Activated T-cell treated with anti-CD3 and anti-CD28 coated beads for 4 hours (primary cell): ENCODE measurements around the gene DPP6.

Source experiments
- DNase-seq: peaks from one replicate; pipeline ENCODE4 v3.0.0-alpha.2; 2020

Gene DPP6

DNA sequence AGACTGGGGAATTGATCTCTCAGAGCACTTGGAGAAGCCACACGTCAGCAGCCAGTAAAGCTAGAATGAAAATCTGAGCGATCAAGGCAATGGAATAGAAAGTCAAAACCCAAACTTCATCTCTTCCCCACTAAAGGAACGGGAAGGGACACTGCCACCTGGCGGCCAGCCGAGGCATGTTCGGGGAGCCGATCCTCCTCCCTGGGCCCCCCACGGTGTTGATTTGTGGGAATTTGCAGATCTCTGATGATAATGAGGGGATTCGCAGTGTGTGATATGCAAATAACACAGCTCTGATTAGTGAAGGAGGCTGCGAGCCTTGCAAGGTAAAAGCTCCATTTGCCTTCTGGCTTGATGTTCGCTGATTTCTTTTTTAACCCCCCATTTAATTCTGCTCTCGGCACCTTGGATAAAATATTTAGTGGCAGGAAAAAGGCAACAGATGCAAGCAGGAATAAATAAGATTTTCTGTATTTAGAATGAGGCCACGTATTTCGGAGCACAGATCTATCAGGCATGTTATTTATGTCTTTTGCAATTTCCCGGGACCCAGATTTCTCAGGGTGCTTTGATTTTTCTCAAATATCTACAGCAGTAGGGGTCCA, 692.2 kb downstream of the DPP6 start:
- no peak for DNase-seq

DNA sequence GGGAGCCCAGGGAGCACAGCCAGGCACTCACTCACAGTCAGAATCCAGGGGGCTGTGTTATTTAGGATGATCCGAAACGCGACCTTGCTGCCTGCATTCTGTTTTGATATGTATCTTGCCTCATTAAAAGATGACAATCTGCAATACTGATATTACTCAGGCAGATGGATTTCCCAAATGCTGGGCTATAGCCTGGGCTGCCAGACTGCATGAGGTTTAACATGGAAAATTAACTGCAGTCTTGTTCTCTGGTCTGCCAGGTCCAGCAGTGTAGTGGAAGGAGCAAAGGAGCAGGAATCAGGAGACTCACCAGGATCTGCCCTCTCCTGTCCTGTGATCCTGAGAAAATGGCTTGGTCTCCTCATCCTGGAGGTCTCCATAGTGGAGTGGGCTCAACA, 692.7 kb downstream of the DPP6 start:
- DNase-seq, result no peak

DNA sequence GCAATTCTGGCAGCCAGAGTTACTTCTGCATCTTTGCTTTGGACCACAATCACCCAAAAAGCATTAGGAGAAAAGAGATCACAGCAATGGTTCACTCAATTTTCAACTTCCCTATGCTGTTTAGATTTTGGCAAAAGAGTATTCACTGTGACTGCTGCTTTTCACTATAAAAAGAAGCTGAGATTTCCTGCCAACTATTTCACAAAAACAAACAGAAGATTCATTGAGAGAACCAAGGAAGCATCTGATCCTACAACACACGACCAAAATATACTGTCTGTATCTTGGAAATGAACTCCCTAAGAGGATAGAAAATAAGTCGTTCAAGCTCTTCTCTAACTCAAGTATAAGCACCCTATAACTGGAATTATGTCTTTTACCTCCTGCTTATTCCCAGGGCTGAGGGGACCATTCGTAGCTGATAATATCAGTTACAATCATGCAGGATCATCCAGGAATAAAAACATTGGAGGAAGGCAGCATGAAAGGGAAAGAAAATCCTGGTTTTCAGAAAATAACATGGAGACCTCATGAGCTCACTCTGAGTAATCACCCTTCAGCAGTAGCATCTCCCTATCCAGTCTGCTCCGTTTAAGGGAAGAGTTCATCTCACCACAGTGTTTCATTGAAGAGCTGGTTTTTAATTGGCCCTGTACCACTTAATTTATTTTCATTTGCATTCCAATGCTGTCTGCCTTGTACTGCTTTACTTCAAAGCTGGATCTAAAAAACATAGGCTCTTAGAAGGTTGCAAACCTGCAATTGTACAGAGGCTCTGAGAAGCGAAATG, 694.6 kb downstream of the DPP6 start:
- DNase-seq, result no peak

DNA sequence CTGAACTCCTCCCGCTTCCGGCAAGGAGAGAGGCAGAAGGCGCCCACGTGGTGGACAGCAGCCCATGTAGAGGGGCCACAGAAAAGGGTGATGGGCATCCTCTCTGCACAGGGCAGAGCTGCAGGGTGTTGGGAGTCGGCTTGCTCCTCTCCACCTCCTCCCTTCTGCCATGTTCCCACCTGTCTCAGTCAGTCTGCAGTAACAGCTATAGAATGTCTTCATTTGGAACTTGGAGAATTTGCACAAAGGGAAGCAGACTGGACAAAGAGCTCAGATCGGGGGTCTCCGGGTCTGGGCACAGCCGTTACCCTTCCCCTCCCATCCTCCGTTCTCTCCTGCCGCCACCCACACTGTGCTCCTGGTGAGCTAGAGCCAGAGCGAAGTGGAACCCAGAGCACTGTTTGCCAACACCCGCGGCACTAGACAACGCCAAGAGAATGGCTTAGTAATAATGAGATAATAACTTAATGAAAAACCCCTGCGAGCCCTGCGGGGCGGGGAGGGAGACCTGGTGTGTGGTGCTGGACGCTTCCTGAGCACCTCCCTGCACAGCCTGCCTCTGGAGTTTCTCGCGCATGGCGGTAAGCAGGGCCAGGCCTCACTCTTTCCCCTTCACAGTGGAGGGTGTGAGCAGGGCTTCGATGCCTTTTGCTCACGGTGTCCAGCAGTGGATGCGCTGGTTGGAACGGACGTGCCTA, 696.0 kb downstream of the DPP6 start:
- no peak for DNase-seq

DNA sequence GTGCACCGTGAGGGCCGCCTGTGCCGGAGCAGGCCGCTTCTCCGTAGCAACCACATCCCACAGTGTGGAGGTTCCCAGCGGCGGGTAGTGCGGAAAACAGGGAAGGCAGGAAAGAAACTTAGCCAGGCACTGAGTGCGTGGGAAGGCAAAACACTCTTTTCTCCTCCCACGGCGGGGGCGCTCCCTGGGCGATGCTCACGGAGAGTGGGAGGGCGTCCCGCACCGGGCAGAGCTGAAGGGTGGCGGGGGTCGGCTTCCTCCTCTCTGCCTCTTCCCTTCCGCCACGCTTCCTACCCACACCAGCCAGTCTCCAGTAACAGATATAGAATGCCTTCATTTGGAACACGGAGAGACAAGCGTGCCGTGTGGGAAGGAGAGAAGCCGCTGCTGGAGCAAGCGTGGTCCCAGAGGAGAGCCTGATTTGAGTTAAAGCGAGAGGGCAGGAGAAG, 698.2 kb downstream of the DPP6 start:
- DNase-seq, result no peak

DNA sequence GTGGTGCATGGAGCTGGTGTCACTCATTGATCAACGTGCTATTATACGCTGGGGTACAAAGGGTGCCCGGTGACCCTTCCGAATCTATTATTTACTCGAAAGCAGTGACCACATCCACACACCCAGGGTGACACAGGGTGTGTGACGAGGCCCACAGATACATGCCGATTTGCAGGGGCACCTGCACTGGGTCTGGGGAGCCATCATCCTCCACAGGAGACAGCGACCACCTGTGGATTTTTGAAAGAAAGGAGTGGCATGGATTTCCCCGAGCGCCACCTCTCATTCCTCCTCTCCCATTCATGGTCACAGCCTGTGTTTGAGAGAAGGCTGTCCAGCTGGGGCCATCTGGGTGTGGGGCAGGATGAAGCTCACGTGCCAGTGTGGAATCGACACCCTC, 701.0 kb downstream of the DPP6 start:
- DNase-seq, result no peak

DNA sequence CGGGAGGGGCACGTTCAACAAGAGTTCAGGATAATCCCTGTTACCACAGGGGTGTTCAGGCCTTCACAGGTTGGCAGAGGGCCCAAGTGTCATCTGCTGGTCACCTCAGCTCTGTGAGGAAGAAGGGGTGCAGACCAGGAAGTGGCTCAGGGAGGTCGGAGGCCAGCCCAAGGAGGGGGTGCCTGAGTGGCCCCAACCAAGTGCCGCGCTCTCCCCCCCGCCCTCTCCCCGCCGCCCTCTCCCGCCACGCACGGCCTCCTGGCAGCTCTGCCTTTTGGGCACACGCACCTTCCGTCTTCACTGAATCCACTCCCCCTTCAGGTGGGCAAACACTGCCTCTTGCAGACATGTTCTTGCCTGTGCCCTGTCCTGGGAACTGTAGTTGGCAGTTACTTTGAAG, 705.6 kb downstream of the DPP6 start:
- DNase-seq, result no peak

DNA sequence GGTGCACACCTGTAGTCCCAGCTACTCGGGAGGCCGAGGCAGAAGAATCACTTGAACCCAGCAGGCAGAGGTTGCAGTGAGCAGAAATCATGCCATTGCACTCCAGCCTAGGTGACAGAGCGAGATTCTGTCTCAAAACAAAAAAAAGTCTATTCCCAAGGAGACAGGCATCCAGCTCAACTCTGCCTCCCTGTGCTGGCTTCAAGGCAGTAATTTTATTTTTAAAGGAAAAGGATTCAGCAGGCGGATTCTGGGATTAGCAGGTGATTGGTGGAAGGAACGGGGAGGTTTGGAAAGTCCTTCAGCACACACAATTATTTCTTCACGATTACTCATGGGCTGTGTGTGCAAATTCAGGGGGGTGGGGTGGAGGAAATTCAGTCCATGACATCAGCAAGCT, 707.8 kb downstream of the DPP6 start:
- DNase-seq, result no peak

DNA sequence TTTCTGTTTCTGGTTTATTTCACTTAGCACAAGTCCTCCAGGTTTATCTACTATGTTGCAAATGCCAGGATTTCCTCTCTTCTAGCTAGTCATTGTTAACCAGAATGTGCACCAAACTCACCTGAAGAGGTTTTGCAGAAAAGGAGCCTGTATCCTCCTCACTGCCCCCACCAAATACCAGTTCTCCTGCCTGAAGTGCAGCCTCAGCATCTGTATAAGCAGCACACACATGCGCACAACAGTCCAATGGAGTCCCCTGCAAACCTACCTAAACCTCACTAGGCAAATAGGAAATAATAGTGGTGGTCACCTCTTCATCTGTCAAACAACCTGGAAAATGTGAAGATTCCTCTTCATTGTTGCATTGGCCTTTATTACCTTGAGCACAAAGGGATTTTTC, 712.9 kb downstream of the DPP6 start:
- DNase-seq, result no peak

DNA sequence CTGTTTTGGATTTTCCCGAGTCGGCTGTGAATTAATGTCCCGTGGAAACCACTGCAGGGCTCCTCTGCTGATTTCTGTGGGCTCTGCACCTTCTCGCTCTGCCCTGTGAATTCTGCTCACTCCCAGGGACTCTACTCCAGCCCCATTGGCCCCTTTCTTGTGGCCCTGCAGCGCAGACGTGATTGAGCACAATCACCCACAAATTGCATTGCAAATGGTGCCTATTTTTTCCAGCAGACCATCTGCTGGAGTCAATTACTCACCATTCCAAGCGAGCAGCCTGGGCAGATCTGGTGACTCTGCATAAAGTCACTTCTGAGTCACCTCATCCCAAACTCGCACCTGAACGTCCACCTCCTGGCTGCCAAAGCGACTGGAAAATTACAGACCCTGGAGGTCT, 714.9 kb downstream of the DPP6 start:
- DNase-seq, result no peak

DNA sequence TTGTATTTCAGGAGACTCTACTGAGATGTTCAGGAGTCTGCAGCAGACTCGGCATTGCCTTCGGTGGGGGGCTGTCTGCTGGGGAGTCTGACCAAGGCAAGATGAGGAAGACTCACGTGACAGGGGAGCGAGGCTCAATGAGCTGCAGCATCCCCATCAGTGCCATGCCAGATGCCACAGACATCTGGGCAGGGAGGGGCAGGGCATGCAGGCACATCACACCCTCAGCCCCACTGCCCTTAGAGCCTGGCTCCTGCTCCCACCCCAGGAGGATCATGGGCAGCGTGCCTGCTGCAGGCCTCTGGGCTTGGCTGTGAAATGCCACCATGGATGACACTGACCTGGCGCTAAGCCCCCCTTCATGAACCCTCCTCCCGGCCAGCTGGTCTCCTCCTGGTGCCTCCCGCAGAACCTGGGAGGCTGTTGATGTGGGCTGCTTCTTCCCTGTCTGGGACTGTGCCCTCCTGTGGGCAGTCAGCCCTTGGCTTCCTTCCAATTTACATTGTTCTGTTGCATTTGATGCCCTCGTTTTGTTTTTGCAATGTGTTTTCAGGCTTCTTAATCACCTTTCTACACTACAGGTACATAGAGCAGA, 715.7 kb downstream of the DPP6 start:
- DNase-seq, result no peak

DNA sequence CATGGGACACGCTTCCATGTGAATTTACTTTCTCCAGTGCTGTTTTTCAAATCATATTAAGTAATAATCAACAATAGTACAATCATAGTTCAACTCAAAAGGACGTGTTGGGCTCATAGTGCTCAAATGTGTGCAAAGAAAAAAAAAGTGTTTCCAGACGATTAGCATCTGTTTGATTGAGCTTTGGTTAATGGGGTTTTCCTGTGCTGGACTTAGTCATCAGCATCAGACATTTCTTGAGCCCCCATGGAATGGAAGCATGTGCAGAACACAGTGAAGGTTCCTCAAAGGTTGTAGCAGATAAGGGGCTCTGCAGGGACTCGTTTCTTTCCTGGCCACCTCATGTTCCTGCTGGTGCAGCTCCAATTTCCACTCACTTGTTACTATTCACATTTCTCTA, 716.8 kb downstream of the DPP6 start:
- DNase-seq, result no peak

DNA sequence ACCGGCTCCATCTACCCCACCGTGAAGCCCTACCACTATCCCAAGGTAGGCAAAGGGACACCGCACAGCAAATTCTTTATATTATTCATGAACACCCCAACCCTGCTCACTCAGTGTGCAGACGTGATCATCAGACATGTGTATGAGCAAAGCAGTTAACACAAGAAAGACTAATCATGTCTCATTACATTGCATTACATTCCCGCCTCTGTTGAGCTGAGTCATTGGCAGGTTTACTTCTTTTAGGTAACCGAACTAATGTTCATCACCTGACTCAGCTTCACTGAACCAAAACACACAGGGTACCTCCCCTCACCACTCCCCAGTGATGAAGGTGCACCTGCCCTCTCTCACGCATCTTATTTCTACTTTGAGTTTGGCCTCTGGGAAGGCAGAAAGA, 717.3 kb downstream of the DPP6 start:
- no peak for DNase-seq

DNA sequence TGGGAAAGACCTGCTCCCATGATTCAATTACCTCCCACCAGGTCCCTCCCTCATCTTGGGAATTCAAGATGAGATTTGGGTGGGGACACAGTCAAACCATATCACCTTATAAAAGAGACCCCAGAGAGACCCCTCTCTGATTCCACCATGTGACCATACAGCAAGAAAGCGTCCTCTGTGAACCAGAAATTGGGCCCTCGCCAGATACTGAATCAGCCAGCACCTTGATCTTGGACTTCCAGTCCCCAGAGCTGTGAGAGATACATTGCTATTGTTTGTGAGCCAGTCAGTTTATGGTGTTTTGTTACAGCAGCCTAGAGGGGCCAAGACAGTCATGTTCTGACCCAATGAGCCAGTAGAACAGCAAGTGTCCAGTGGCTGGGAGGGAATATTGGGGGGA, 718.2 kb downstream of the DPP6 start:
- DNase-seq, result no peak

DNA sequence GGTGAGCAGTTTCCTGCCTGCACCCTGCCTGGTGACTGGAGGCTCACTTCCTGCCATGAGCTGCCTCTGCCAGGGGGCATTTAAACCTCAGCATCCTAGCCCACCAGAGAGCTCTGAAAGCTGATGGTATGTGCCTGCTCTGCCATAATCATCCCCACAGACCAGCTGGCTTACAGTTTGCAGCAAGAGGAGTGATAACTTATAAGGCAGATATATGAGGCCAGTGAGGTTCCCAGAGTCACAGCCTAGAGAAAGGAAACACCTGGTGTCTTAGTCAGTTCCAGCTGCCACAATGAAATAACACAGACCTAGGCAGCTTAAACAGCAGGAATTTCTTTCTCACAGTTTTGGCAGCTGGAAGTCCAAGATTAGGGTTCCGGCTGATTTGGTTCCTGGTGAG, 718.8 kb downstream of the DPP6 start:
- DNase-seq, result no peak

DNA sequence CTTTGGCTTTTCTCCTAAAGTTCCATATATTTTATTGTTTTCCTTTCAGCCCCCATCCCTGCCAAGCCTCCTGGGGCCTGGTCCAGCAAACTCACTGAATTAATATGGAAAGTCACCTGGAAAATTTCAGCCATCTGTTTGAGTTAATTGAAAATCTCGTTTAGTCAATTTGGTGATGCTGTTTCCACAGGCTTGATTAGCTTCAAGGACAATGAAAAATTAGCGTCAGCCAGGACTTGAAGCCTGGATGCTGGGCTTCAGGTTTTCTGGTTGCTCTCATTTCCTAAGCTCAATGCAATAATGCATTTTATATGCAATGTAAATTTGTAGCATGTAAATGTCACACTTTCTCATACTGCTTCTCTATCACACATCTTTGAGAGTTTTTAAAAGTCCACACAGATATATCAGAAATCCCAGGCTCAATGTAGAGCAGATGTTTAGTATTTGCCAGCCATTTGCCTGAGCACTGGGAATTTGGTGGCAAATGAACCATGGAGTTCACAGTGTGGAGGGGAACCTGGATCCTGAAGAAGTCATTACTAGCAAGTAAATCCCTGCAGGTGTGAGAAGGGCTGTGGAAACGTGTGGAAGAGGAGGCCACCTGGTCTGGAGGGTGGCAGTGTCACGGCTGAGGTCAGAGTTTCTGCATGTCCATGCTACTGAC, 722.2 kb downstream of the DPP6 start:
- DNase-seq, result no peak

DNA sequence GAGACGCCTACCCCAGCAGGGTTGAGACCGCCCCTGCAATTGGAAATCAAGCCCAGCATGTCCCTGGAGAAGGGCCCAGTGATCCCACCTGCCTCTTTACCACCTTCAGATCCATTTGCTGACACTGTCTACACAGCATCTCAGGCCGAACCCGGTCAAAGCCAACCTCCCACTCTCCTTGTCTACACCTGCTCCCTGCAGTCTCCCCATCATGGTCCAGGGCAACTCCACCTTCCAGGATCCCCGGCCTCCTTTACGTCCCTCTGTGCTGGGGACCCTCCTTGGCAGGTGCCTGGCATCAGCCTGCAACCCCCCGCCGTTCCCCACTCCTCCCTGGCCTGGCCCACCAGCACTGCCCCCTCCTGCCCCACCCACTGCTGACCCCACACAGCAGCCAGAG, 723.5 kb downstream of the DPP6 start:
- DNase-seq, result no peak

DNA sequence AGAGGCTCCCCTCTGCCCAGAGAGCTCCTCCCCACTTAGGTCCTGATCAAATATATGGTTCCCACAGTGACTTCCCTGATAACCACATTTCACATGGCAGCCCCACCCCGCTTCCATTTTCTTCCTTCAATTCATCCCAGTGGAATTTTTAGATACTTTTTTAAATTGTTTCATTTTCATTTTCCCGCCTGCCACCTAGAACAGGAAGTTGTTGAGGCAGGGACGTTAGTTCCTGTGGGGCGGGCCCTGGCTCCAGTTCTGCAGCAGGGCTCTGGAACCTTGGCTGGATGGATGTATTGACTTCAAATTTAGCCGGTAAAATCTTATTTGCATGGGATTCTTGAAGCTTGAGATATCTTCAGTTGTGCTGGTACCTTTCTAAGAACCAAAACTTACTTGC, 724.2 kb downstream of the DPP6 start:
- DNase-seq, result no peak

DNA sequence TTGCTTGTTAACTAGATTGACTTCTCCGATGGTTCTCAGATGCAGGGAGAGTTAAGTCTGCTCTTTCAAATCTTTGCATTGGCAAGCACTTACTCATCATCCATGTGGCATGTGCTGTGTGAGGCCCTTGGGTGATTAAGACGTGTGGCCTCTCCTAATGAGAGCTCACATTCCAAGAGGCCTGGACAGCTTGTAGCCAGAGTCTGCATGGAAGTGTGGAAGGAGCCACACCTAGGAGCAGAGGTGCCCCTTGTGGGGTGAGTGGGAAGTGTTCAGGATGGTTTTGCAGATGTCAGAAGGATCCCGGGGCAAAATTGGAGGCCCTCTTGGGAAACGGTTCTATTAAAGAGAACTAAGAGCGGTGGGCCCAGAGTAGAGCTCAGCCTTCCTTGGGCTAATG, 724.8 kb downstream of the DPP6 start:
- DNase-seq, result no peak

DNA sequence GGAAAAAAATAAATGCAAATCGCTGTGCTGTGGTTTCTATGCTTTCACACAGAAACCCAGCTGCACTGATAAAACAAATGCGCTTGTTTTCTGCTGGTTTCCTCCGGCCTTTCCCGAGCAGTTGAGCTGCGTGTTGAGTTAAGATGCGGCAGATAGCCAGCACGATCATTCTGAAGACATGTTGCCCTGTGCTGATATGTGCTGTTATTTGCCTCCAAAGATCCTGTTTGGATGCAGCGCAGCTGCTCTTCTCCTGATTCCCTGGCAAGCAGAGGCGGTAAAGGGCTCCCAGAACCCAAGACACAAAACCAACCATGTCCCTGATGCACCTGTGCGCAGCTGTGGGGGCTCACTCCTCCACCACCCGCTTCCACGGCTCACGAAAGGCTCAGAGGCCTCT, 725.3 kb downstream of the DPP6 start:
- no peak for DNase-seq

DNA sequence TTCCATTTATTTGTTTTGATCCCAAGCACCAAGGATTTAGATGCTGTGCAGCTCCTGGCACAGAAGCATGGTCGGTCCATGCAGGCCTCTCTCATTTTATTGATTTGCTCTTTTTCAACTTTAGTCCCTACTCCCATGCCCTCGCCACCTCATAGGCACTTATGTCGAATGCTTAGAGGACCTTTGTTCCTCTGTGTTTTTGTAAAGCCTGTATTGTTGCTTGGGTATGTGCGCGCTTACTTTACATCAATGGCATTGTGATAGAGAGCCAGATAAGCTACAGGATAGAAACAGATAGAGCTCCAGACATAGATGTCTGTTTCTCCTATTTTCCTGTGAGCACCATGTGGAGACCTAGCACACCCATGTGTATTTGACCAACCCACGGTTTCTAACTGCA, 725.7 kb downstream of the DPP6 start:
- DNase-seq, result no peak

DNA sequence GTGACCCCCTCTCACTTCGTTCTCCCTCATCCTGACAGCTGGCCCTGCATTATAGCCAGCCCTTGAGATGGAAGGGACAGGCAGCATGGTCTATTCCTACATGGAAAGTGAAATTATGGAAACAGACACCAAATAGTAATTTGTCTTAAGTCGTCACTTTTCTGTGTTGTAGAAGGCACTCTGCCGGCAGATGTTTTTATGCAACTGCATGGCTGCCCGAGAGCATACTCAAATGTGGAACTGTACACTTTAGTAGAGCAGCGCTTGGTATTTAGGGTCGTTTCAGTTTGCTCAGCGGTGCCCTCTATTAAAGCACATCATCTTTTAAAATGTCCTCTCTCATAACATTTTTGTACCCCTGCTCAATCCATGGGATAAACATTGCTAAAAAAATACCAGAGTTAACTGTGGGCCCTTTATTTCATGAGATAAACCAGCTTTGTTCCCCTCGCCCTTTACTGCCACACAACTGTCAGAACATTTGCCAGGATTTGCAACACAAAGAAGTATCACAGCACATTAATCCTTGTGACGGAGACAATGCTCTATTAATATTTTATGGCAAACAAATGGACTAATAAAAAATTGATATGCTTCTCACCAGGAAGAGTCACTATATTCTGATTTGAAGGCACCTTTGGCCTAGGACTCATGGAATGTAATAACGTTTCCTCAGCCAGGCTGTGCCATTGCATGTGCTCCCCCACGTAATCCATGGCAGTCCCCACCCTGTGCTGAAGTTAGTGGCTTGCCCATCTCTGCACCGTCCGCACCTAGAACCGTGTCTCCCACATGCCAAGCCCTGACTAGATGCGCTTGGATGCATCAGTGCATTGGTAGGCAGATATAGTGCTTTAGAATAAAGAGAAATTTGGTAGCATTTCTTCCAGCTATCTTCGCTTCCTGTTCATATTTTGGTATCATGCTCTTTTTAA, 729.4 kb downstream of the DPP6 start:
- no peak for DNase-seq
